HCT116 (cell line): Measurements from ENCODE around the gene SCN4B. TPM values are rescaled to one million over a fixed set of nuclear protein-coding genes. Genes with fewer than 3 reads are reported as not detected.

Source experiments
- ATAC-seq: fragments of 200-7000 bp; cut with Tn5 transposase; 2 replicates; pipeline ENCODE4 v1.9.1; 2020; ENCODE audit warnings: mild to moderate bottlenecking, moderate library complexity
- BruUV-seq: library from RNA; stranded (reverse); fragments of 400-500 nt; replicated peaks from 2 replicates; lab custom pipeline; 2021; lab: Mats Ljungman, UMichigan
- CTCF ChIA-PET: fragments of 300-600 bp; sonication (Branson Sonifier 250); formaldehyde crosslinking; loops from one replicate; lab custom pipeline; 2021; ENCODE audit warnings: antibody characterized with exemption; lab: Charles Lee
- POLR2A ChIA-PET: fragments of 300-600, 350-600 bp; sonication (Branson Sonifier 250); formaldehyde crosslinking; loops from one replicate; lab custom pipeline; 2021; ENCODE audit warnings: antibody characterized with exemption; lab: Charles Lee
- RAD21 ChIA-PET, 2 experiments: fragments of 300-600 bp; sonication (Branson Sonifier 250); formaldehyde crosslinking; loops; one replicate each; lab custom pipeline; 2023; ENCODE audit warnings: low total read pairs in 2 of 2; ENCODE audit not compliant: uncharacterized antibody in 2 of 2, unreplicated experiment in 2 of 2, low non-redundant PET in 1 of 2; lab: Charles Lee
- DNase-seq: peaks from one replicate; pipeline ENCODE4 v3.0.0-alpha.2; 2010; ENCODE audit warnings: low read depth, low spot score
- H2AFZ ChIP-seq: fragments of 200-600 bp; shearing (Covaris generic), sonication (generic); 2 replicates; pipeline ENCODE4 v1.6.1; 2017; ENCODE audit warnings: low read depth, mixed run types, mixed read lengths, antibody characterized with exemption, low read length; ENCODE audit not compliant: poor library complexity, severe bottlenecking
- H3K27ac ChIP-seq: 2 replicates; pipeline ENCODE4 v1.5.1; 2012; ENCODE audit warnings: low read depth, low read length
- H3K27me3 ChIP-seq: fragments of 200-600 bp; sonication (generic); 2 replicates; pipeline ENCODE4 v1.6.1; 2016; ENCODE audit warnings: mixed run types, low read length, mixed read lengths; ENCODE audit not compliant: insufficient read depth
- H3K36me3 ChIP-seq, 2 experiments: fragments of 200-500 bp in 1 of 2; fragments of 200-600 bp in 1 of 2; sonication (Bioruptor generic) in 1 of 2; sonication (generic) in 1 of 2; 2 replicates each; pipeline versions ENCODE4 v1.5.1 to v1.6.1; 2014 to 2016; ENCODE audit warnings: low read length in 2 of 2, inconsistent platforms in 1 of 2, mixed read lengths in 1 of 2, mixed run types in 1 of 2; ENCODE audit not compliant: insufficient read depth in 2 of 2, control insufficient read depth in 1 of 2
- H3K4me1 ChIP-seq, 2 experiments: fragments of 200-600 bp in 1 of 2; sonication (generic) in 1 of 2; 2 replicates each; pipeline versions ENCODE4 v1.5.1 to v1.6.1; 2012 to 2017; ENCODE audit warnings: low read length in 2 of 2, inconsistent platforms in 1 of 2, mild to moderate bottlenecking in 1 of 2, mixed read lengths in 1 of 2, mixed run types in 1 of 2, moderate library complexity in 1 of 2; ENCODE audit not compliant: insufficient read depth in 2 of 2, control insufficient read depth in 1 of 2
- H3K4me2 ChIP-seq: fragments of 200-600 bp; sonication (generic); 2 replicates; pipeline ENCODE4 v1.6.1; 2017; ENCODE audit warnings: mixed run types, low read length, mixed read lengths
- H3K4me3 ChIP-seq, 2 experiments: fragments of 200-600 bp in 1 of 2; sonication (generic) in 1 of 2; replicated peaks in 1 of 2; 2 replicates each; pipeline ENCODE4 v1.5.1; 2011 to 2016; ENCODE audit warnings: low read length in 2 of 2, control low read depth in 1 of 2, low read depth in 1 of 2, mild to moderate bottlenecking in 1 of 2, mixed read lengths in 1 of 2, mixed run types in 1 of 2
- H3K79me2 ChIP-seq: fragments of 200-600 bp; sonication (generic); 2 replicates; pipeline ENCODE4 v1.6.1; 2017; ENCODE audit warnings: mild to moderate bottlenecking, mixed run types, low read length, moderate library complexity, mixed read lengths; ENCODE audit not compliant: insufficient read depth
- H3K9ac ChIP-seq: fragments of 200-600 bp; sonication (generic); 2 replicates; pipeline ENCODE4 v1.6.1; 2016; ENCODE audit warnings: low read length, mixed read lengths
- H3K9me2 ChIP-seq: fragments of 200-600 bp; sonication (generic), shearing (Covaris generic); 2 replicates; pipeline ENCODE4 v1.6.1; 2017; ENCODE audit warnings: mixed run types, mild to moderate bottlenecking, moderate library complexity; ENCODE audit not compliant: insufficient read depth
- H3K9me3 ChIP-seq, 2 experiments: fragments of 200-500 bp in 1 of 2; fragments of 200-600 bp in 1 of 2; sonication (Bioruptor generic) in 1 of 2; sonication (generic) in 1 of 2; 2 replicates each; pipeline ENCODE4 v1.6.1; 2014 to 2017; ENCODE audit warnings: low read length in 2 of 2, mixed read lengths in 2 of 2, inconsistent platforms in 1 of 2, low read depth in 1 of 2, mild to moderate bottlenecking in 1 of 2, mixed run types in 1 of 2, moderate library complexity in 1 of 2; ENCODE audit not compliant: control insufficient read depth in 1 of 2, insufficient read depth in 1 of 2
- H4K20me1 ChIP-seq: fragments of 200-600 bp; sonication (generic), shearing (Covaris generic); 2 replicates; pipeline ENCODE4 v1.6.1; 2017; ENCODE audit warnings: mixed run types, mild to moderate bottlenecking, moderate library complexity; ENCODE audit not compliant: insufficient read depth
- ATF3 ChIP-seq: IDR thresholded peaks from 2 replicates; pipeline ENCODE4 v1.6.1; 2012
- CBX3 ChIP-seq: IDR thresholded peaks from 2 replicates; pipeline ENCODE4 v1.6.1; 2012; ENCODE audit warnings: low read depth
- CTCF ChIP-seq, 3 experiments: fragments of 200-600 bp in 1 of 3; sonication (generic) in 1 of 3; IDR thresholded peaks in 2 of 3; conservative IDR thresholded peaks in 1 of 3; 2 replicates each; pipeline ENCODE4 v1.5.1; 2012 to 2017; ENCODE audit warnings: low read depth in 2 of 3, low read length in 2 of 3, antibody characterized with exemption in 1 of 3, borderline replicate concordance in 1 of 3, control low read depth in 1 of 3, mild to moderate bottlenecking in 1 of 3, mixed read lengths in 1 of 3, mixed run types in 1 of 3, moderate library complexity in 1 of 3; ENCODE audit not compliant: insufficient read depth in 1 of 3
- ELF1 ChIP-seq: IDR thresholded peaks from 2 replicates; pipeline ENCODE4 v1.6.1; 2012; ENCODE audit warnings: low read depth, borderline replicate concordance
- EZH2 ChIP-seq: fragments of 200-600 bp; sonication (generic); IDR thresholded peaks from 2 replicates; pipeline ENCODE4 v1.6.1; 2017; ENCODE audit warnings: antibody characterized with exemption, mixed run types
- EZH2phosphoT487 ChIP-seq: fragments of 200-600 bp; IDR thresholded peaks from 2 replicates; pipeline ENCODE4 v1.6.1; 2018; ENCODE audit warnings: antibody characterized with exemption, borderline replicate concordance
- FOSL1 ChIP-seq: IDR thresholded peaks from 2 replicates; pipeline ENCODE4 v1.6.1; 2012; ENCODE audit warnings: low read depth
- POLR2A ChIP-seq: IDR thresholded peaks from 2 replicates; pipeline ENCODE4 v1.7.0; 2011; ENCODE audit warnings: borderline replicate concordance; ENCODE audit not compliant: insufficient read depth, insufficient read length; ENCODE audit errors: extremely low read depth
- POLR2AphosphoS5 ChIP-seq: IDR thresholded peaks from 2 replicates; pipeline ENCODE4 v1.6.1; 2011; ENCODE audit warnings: mild to moderate bottlenecking, low read depth, low read length, moderate library complexity
- SIN3A ChIP-seq: IDR thresholded peaks from 2 replicates; pipeline ENCODE4 v1.6.1; 2012; ENCODE audit warnings: low read depth
- SP1 ChIP-seq: IDR thresholded peaks from 2 replicates; pipeline ENCODE4 v1.6.1; 2012; ENCODE audit warnings: low read depth
- SRF ChIP-seq: IDR thresholded peaks from 2 replicates; pipeline ENCODE4 v1.6.1; 2012; ENCODE audit warnings: low read depth
- TCF7L2 ChIP-seq: IDR thresholded peaks from 2 replicates; pipeline ENCODE4 v1.7.0; 2011; ENCODE audit warnings: borderline replicate concordance, inconsistent platforms; ENCODE audit not compliant: insufficient read depth, insufficient read length; ENCODE audit errors: extremely low read depth
- ZBTB33 ChIP-seq: IDR thresholded peaks from 2 replicates; pipeline ENCODE4 v1.6.1; 2011; ENCODE audit warnings: mild to moderate bottlenecking, low read length, moderate library complexity; ENCODE audit not compliant: insufficient replicate concordance; ENCODE audit errors: extremely low read depth
- ZNF274 ChIP-seq: fragments of 200-500 bp; sonication (Bioruptor generic); IDR thresholded peaks from 2 replicates; pipeline ENCODE4 v1.6.1; 2014; ENCODE audit warnings: mild to moderate bottlenecking, low read depth, low read length, inconsistent platforms
- intact Hi-C: fragments of 100-400 bp; cut with micrococcal nuclease; formaldehyde crosslinking; loops from 2 replicates; pipeline ENCODE4 v1.10.0; 2022
- total RNA-seq: library from RNA; stranded (reverse); gene quantifications from one replicate; pipeline ENCODE4 v1.2.1, GENCODE V29; 2021; ENCODE audit not compliant: unreplicated experiment

Gene SCN4B
- total RNA-seq, 1 experiment from 2014 or later, result 0.32 TPM

GRCh38 chr11:118143661-118144185, 8.9 kb downstream of the SCN4B start:
- Histone ChIP-seq H3K9ac (no peak overlapping the region), H3K27me3 (no peaks in the 10 kb centered on the region), H3K27ac (no peak overlapping the region), H3K9me2 (no peaks in the 10 kb centered on the region), H3K4me1 (peaks cover 0 to 10% of the 10 kb centered on the region in 2 experiments; a peak in 2 of 4 replicates), H3K4me2 (no peak overlapping the region), H2AFZ (no peak overlapping the region), H3K36me3 (no peaks in the 10 kb centered on the region), H3K9me3 (no peaks in the 10 kb centered on the region), H3K79me2 (no peaks in the 10 kb centered on the region), H3K4me3 (no peak overlapping the region), H4K20me1 (no peaks in the 10 kb centered on the region)
- intact Hi-C loops, result no loop called here
- ChIA-PET POLR2A (interaction anchor here (1.2 kb wide), 1 partner anchor 13 kb away, joined by 4 read pairs; no protein-coding TSS in a partner anchor), RAD21 (no interaction called here), CTCF (interaction anchor here (1.0 to 2.9 kb wide), 3 partner anchors 13 to 28 kb away, joined by 3 to 13 read pairs (median 3); no protein-coding TSS in a partner anchor)
- DNase-seq (no peak), ATAC-seq (no peak)
- TF ChIP-seq EZH2 (no peak), SIN3A (no peak), ZNF274 (no peak), SP1 (no peak), ELF1 (no peak), ATF3 (no peak), ZBTB33 (no peak), POLR2AphosphoS5 (no peak), FOSL1 (no peak), TCF7L2 (no peak), CTCF (IDR thresholded peaks at IDR 0.05 in 2 of 3, conservative IDR thresholded peaks at IDR 0.05 in 1 of 3; ENCODE audit: borderline replicate concordance in 1 of 3, insufficient read depth in 1 of 3, low read depth in 2 of 3, low read length in 2 of 3) (no peak), CBX3 (no peak), POLR2A (no peak), EZH2phosphoT487 (no peak), SRF (no peak)
- no TSS peak for BruUV-seq
